Measurements from ENCODE around the gene CERCAM.

Gene CERCAM

DNA sequence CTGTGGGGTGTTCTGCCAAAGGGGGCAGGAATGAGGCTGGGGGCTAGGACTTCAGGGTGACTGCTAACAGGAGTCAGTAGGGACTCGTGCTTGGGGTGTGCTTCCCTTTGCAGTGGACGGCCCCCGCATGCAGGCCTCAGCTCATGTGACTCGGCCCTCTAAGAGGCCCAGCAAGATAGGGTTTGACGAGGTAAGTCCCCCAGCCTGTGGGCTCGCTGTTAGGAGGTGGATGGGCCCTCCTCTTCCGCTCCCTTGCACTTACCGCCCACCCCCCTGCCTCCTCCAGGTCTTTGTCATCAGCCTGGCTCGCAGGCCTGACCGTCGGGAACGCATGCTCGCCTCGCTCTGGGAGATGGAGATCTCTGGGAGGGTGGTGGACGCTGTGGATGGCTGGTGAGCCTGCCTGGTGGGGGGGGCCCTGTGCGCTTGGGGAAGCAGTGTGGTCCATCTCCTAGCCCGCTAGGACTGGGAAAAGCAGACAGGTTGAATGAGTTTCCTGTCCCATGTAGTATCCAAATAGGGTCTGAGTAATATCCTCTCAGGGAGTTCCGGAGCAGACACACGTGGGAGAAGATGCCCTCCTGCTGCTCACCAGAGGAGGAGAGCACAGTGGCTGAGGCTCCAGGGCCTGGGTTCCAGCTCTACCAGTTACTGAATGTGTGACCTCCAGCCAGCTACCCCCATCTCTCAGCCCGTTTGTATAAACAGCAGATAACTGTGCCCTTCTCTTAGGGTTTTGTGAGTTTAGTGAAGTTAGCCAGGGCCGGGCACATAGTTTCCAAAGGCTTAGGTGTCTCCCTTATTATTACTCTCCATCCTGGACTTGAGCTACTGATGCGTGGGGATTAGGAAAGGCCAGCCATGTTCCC lies 8.2 kb downstream of the CERCAM start:
- Histone ChIP-seq H3K9me3 (ENCODE audit: control insufficient read depth, low read length) (no peaks in the 10 kb centered on the region), H3K79me2 (no peaks in the 10 kb centered on the region), H3K4me2 (ENCODE audit: low read length) (no peak overlapping the region), H3K4me1 (no peaks in the 10 kb centered on the region), H3K27ac (no peak overlapping the region), H3K36me3 (ENCODE audit: control insufficient read depth, insufficient read depth, low read length) (no peaks in the 10 kb centered on the region), H2AFZ (no peak overlapping the region), H3K9ac (no peak overlapping the region), H3K4me3 (ENCODE audit: low read depth, low read length) (no peak overlapping the region), H3K27me3 (ENCODE audit: control insufficient read depth, insufficient read depth, low read length) (no peaks in the 10 kb centered on the region)
- TF ChIP-seq, protein P1, sequence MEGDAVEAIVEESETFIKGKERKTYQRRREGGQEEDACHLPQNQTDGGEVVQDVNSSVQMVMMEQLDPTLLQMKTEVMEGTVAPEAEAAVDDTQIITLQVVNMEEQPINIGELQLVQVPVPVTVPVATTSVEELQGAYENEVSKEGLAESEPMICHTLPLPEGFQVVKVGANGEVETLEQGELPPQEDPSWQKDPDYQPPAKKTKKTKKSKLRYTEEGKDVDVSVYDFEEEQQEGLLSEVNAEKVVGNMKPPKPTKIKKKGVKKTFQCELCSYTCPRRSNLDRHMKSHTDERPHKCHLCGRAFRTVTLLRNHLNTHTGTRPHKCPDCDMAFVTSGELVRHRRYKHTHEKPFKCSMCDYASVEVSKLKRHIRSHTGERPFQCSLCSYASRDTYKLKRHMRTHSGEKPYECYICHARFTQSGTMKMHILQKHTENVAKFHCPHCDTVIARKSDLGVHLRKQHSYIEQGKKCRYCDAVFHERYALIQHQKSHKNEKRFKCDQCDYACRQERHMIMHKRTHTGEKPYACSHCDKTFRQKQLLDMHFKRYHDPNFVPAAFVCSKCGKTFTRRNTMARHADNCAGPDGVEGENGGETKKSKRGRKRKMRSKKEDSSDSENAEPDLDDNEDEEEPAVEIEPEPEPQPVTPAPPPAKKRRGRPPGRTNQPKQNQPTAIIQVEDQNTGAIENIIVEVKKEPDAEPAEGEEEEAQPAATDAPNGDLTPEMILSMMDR (IDR thresholded peaks at IDR 0.05), result no peak

DNA sequence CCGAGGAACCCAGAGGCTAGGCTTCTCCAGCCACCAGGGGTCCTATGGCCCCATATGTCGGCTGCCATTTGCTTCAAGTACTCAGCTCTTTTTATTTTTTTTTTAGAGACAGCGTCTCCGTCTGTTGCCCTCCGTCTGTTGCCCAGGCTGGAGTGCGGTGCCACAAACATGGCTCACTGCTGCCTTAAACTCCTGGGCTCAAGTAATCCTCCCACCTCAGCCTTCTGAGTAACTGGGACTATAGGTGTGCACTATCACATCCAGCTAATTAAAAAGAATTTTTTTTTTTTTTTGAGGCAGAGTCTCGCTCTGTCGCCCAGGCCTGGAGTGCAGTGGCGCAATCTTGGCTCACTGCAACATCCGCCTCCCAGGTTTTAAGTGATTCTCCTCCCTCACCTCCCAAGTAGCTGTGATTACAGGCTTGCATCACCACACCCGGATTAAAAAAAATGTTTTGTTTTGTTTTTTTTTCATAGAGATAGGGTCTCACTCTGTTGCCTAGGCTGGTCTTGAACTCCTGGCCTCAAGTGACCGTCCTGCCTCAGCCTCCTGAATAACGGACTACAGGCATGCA lies 8.9 kb downstream of the CERCAM start:
- H3K4me1 ChIP-seq, result no peaks in the 10 kb centered on the region
- no peak overlapping the region for H3K4me3 ChIP-seq (ENCODE audit: low read depth, low read length)
- H2AFZ ChIP-seq, result no peak overlapping the region
- no peak overlapping the region for H3K9ac ChIP-seq
- no peaks in the 10 kb centered on the region for H3K79me2 ChIP-seq
- no peaks in the 10 kb centered on the region for H3K27me3 ChIP-seq (ENCODE audit: control insufficient read depth, insufficient read depth, low read length)
- H3K36me3 ChIP-seq (ENCODE audit: control insufficient read depth, insufficient read depth, low read length), result no peaks in the 10 kb centered on the region
- H3K9me3 ChIP-seq (ENCODE audit: control insufficient read depth, low read length), result no peaks in the 10 kb centered on the region
- no peak overlapping the region for H3K4me2 ChIP-seq (ENCODE audit: low read length)
- no peak overlapping the region for H3K27ac ChIP-seq
- TF ChIP-seq, protein P1 (IDR thresholded peaks at IDR 0.05), result no peak

DNA sequence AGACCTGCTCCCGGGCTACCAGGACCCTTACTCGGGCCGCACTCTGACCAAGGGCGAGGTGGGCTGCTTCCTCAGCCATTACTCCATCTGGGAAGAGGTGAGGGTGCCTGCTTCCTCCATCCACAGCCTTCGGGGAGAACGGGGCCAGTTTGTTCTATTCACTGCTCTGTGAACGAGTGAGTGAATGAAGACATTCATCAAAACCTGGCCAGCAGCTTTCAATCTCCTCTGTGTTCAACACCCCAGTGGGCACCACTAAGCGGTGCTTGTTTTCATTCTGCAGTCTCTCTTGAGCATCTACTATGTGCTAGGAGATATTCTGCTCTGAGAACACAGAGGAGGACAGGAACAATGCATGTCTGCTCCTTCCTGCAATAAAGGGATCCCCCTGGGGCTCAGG lies 10.6 kb downstream of the CERCAM start:
- Histone ChIP-seq H3K27ac (no peak overlapping the region), H2AFZ (no peak overlapping the region), H3K4me1 (no peaks in the 10 kb centered on the region), H3K9me3 (ENCODE audit: control insufficient read depth, low read length) (no peaks in the 10 kb centered on the region), H3K27me3 (ENCODE audit: control insufficient read depth, insufficient read depth, low read length) (no peaks in the 10 kb centered on the region), H3K4me2 (ENCODE audit: low read length) (no peak overlapping the region), H3K4me3 (ENCODE audit: low read depth, low read length) (no peak overlapping the region), H3K79me2 (no peaks in the 10 kb centered on the region), H3K9ac (no peak overlapping the region), H3K36me3 (ENCODE audit: control insufficient read depth, insufficient read depth, low read length) (no peaks in the 10 kb centered on the region)
- TF ChIP-seq, protein P1 (IDR thresholded peaks at IDR 0.05), result no peak

GRCh38 chr9:128434340-128434739 lies 13.7 kb downstream of the CERCAM start:
- Histone ChIP-seq H3K36me3 (ENCODE audit: control insufficient read depth, insufficient read depth, low read length) (no peaks in the 10 kb centered on the region), H3K4me1 (no peaks in the 10 kb centered on the region), H2AFZ (no peak overlapping the region), H3K4me2 (ENCODE audit: low read length) (no peak overlapping the region), H3K4me3 (ENCODE audit: low read depth, low read length) (no peak overlapping the region), H3K9ac (no peak overlapping the region), H3K27ac (no peak overlapping the region), H3K27me3 (ENCODE audit: control insufficient read depth, insufficient read depth, low read length) (no peaks in the 10 kb centered on the region), H3K79me2 (no peaks in the 10 kb centered on the region), H3K9me3 (ENCODE audit: control insufficient read depth, low read length) (no peaks in the 10 kb centered on the region)
- TF ChIP-seq, protein P1 (IDR thresholded peaks at IDR 0.05), result no peak
